Progenitor cell of endocrine pancreas (in vitro differentiated cells): ENCODE measurements around the gene GAB2. TPM values are rescaled to one million over a fixed set of nuclear protein-coding genes. Genes with fewer than 3 reads are reported as not detected.

ENCODE experiments used
- DNase-seq: peaks from one replicate; pipeline ENCODE4 v3.0.0; 2021; ENCODE audit warnings: low spot score; ENCODE audit not compliant: unreplicated experiment
- H3K27ac Mint-ChIP-seq: 2 replicates; pipeline ENCODE4 v1.8.0; 2021; ENCODE audit warnings: mild to moderate bottlenecking, moderate library complexity, mixed read lengths
- H3K27me3 Mint-ChIP-seq: 2 replicates; pipeline ENCODE4 v1.8.0; 2021; ENCODE audit warnings: mixed read lengths
- H3K36me3 Mint-ChIP-seq: 2 replicates; pipeline ENCODE4 v1.8.0; 2022; ENCODE audit warnings: mixed read lengths; ENCODE audit not compliant: insufficient read depth
- H3K4me1 Mint-ChIP-seq: 2 replicates; pipeline ENCODE4 v1.8.0; 2021; ENCODE audit warnings: low read depth, mixed read lengths
- H3K4me3 Mint-ChIP-seq: 2 replicates; pipeline ENCODE4 v1.8.0; 2021; ENCODE audit warnings: low read depth, mild to moderate bottlenecking, moderate library complexity, mixed read lengths
- H3K9me3 Mint-ChIP-seq: 2 replicates; pipeline ENCODE4 v1.8.0; 2021; ENCODE audit warnings: low read depth, mixed read lengths
- CTCF ChIP-seq: fragments of 200-600 bp; sonication (generic); IDR thresholded peaks from one replicate; pipeline ENCODE4 v1.5.0; 2021; ENCODE audit warnings: antibody characterized with exemption, mild to moderate bottlenecking; ENCODE audit not compliant: unreplicated experiment
- total RNA-seq: library from RNA; stranded (reverse); gene quantifications from 2 replicates; pipeline ENCODE4 v1.2.1, GENCODE V29; 2021

GAB2 gene
- total RNA-seq, 1 donor from 2014 or later: 37.6 TPM

- no peak for DNase-seq
- Mint-ChIP-seq H3K4me1 (no peaks in the 10 kb centered on the region), H3K36me3 (peaks cover 22% of the 10 kb centered on the region), H3K27me3 (no peaks in the 10 kb centered on the region), H3K9me3 (no peaks in the 10 kb centered on the region), H3K27ac (peak overlapping the region; percentile 54), H3K4me3 (no peak overlapping the region)
- no peak for TF ChIP-seq CTCF
These were observed 214.9 kb downstream of the GAB2 start for GRCh38 chr11:78202733-78203167.

GRCh38 chr11:78201096-78201818 is 216.4 kb downstream of the GAB2 start:
- DNase-seq: no peak
- no peak overlapping the region for H3K4me3 Mint-ChIP-seq
- H3K27ac Mint-ChIP-seq: no peak overlapping the region
- no peaks in the 10 kb centered on the region for H3K27me3 Mint-ChIP-seq
- peaks cover 24% of the 10 kb centered on the region for H3K36me3 Mint-ChIP-seq
- no peaks in the 10 kb centered on the region for H3K9me3 Mint-ChIP-seq
- TF ChIP-seq CTCF: no peak
- no peaks in the 10 kb centered on the region for H3K4me1 Mint-ChIP-seq

GRCh38 chr11:78200553-78200952 is 217.1 kb downstream of the GAB2 start:
- TF ChIP-seq CTCF: no peak
- Mint-ChIP-seq H3K27ac (no peak overlapping the region), H3K36me3 (peaks cover 25% of the 10 kb centered on the region), H3K4me3 (no peak overlapping the region), H3K9me3 (no peaks in the 10 kb centered on the region), H3K4me1 (no peaks in the 10 kb centered on the region), H3K27me3 (no peaks in the 10 kb centered on the region)
- DNase-seq: no peak

- Mint-ChIP-seq H3K4me3 (no peak overlapping the region), H3K27me3 (no peaks in the 10 kb centered on the region), H3K36me3 (peaks cover 25% of the 10 kb centered on the region), H3K27ac (no peak overlapping the region), H3K4me1 (no peaks in the 10 kb centered on the region), H3K9me3 (no peaks in the 10 kb centered on the region)
- DNase-seq: no peak
- TF ChIP-seq CTCF: no peak
These were observed 217.6 kb downstream of the GAB2 start for GRCh38 chr11:78200061-78200460.

GRCh38 chr11:78199653-78200015 is 218.0 kb downstream of the GAB2 start:
- Mint-ChIP-seq H3K4me1 (no peaks in the 10 kb centered on the region), H3K9me3 (no peaks in the 10 kb centered on the region), H3K27ac (no peak overlapping the region), H3K36me3 (peaks cover 24% of the 10 kb centered on the region), H3K4me3 (no peak overlapping the region), H3K27me3 (no peaks in the 10 kb centered on the region)
- TF ChIP-seq CTCF: no peak
- no peak for DNase-seq
